AG10803 (cell line): ENCODE data around the gene LRSAM1.

Experiments used
- DNase-seq: peaks from one replicate; pipeline ENCODE4 v3.0.0; 2010; ENCODE audit warnings: low read depth
- H3K4me3 ChIP-seq: 2 replicates; pipeline ENCODE4 v1.5.1; 2011; ENCODE audit warnings: mild to moderate bottlenecking, low read length, control low read depth
- TF ChIP-seq, protein P1 (sequence below): conservative IDR thresholded peaks from 2 replicates; pipeline ENCODE4 v1.5.1; 2011; ENCODE audit warnings: mild to moderate bottlenecking, low read length, control low read depth, inconsistent platforms

Gene LRSAM1

DNA sequence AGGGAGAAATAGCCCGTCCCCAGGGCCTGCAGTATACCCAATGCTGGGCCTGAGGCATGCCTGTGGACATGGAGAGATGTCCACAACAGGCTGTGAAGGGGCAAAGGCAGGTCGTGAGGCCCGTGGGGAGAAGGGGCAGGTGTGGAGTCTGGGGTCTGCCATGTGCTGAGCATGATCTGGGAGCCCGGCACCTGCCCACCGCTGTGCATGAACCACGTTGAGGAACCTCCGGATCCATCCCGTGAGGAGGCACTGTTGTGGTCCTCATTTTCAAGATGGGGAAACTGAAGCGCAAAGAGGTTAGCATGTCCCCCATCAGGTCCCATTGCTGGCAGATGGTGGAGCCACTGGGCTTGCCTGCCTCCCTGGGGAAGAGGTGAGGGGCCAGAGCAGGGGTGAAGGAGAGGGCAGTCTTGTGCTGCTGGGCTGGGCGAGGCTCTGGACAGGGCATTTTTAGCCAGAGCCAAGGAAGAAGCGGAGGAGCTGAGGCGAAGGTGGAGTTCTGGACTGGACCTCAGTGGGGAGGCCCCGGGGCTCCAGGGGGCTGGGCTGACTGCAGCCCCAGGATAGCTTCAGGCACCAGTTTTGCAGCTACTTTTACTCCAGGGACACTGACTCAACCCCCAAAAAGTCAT is 46.5 kb downstream of the LRSAM1 start:
- H3K4me3 ChIP-seq = no peak overlapping the region
- TF ChIP-seq, protein P1, sequence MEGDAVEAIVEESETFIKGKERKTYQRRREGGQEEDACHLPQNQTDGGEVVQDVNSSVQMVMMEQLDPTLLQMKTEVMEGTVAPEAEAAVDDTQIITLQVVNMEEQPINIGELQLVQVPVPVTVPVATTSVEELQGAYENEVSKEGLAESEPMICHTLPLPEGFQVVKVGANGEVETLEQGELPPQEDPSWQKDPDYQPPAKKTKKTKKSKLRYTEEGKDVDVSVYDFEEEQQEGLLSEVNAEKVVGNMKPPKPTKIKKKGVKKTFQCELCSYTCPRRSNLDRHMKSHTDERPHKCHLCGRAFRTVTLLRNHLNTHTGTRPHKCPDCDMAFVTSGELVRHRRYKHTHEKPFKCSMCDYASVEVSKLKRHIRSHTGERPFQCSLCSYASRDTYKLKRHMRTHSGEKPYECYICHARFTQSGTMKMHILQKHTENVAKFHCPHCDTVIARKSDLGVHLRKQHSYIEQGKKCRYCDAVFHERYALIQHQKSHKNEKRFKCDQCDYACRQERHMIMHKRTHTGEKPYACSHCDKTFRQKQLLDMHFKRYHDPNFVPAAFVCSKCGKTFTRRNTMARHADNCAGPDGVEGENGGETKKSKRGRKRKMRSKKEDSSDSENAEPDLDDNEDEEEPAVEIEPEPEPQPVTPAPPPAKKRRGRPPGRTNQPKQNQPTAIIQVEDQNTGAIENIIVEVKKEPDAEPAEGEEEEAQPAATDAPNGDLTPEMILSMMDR = no peak
- DNase-seq = no peak

DNA sequence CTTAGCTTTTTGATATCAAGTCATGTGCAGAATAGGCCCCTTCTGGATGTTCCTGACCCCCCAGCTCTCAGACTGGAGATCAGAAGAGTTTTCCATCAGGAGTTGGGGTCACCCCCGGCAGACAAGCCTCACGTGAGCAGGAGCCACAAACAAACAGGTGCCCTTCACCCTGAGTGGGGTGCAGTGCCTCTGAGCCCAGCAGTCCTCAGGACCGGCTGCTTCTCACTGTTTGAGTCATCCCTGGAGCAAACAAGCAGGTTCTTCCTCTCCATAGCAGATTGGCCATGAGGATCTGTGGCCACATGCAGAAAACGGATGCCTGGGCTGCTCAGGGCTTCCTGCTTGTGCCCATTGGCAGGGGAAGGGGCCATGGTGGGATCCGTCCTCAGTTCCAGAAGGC is 47.0 kb downstream of the LRSAM1 start:
- TF ChIP-seq, protein P1 = no peak
- H3K4me3 ChIP-seq = no peak overlapping the region
- DNase-seq = no peak

DNA sequence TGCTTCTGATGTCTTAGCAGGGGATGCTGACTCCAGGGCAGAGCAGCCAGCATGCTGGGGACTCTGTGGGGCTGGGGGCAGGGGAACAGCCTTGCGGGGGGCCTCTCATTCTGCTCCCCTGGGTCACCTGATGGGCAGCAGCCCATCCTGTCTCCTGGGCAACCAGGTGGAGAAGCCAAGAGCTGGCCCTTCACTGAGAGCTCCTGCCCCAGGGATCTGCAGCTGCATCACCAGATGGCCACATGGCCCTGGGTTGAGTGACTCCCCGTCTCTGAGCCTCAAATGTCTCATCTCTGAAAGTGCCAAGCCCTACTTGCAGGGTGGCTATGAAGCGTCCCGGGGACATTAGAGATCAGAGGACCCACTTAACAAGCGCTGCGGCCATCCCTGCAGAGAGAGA is 49.1 kb downstream of the LRSAM1 start:
- no peak overlapping the region for H3K4me3 ChIP-seq
- TF ChIP-seq, protein P1 = no peak
- DNase-seq = no peak

DNA sequence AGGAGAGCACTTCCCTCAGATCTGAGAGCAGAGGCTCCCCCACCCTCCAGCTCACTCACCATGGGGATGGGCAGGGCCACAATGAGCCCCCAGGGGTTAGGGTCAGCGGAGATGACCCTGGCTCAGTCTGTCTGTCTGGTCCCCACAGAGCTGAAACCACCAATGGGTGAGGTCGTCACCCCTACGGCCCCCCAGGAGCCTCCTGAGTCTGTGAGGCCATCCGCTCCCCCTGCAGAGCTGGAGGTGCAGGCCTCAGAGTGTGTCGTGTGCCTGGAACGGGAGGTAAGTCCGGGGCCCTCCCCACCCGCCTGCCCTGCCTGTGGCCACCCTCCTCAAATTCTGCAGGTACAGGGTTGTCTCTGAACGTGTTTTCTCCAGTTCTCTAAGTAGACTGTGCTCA is 49.6 kb downstream of the LRSAM1 start:
- TF ChIP-seq, protein P1 = no peak
- DNase-seq = no peak
- H3K4me3 ChIP-seq = no peak overlapping the region

DNA sequence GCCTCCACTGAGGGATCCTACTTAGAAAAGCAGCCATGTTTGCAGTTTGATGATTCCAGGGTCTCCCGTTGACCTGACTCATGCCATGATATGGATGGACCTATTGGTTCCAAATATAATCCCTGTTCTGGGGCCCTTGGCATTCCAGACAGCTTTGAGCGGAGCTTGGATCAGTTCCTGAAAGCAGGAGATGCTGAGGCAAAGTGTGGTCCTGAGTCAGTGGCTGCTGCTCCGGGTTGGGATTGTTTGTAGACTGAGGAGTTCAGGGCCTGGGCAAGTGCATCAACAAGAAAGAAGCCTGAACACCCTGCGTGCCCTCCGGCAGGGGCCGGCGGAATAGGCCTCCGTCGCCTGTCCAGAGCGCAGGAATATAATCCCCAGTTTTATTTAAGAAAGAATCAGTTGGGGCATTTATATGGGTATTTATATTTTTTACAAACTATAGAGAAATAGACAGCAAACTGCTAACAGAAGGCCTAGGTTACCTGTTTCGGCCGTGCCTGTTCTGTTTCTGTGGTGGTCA is 50.6 kb downstream of the LRSAM1 start:
- no peak for DNase-seq
- H3K4me3 ChIP-seq = no peak overlapping the region
- TF ChIP-seq, protein P1 = no peak

DNA sequence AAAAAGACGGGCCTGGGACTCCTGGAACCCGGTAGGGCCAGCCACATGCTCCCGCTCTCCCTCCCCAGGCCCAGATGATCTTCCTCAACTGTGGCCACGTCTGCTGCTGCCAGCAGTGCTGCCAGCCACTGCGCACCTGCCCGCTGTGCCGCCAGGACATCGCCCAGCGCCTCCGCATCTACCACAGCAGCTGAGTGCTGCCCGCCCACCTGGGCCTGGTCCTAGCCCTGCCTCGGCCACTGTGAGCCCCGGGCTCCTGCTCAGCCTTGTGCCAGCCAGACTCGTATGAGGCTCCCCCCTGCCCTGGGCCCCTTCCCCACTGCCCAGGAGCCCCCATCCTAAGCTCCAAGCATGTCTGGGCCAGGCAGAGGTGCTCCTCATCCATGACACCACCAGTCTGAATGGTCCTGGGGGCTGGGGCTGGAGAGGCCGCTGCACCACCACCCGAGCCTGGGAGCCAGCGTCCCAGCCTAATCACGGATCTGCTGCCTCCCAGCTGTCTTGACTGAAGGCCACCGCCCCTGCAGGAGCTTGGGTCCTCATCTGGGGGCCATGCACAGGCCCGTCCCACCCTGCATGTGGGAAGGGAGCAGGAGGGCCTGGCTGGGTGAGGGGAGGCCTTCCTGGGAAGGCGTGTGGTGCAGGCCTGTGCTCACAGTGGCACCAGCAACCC is 51.5 kb downstream of the LRSAM1 start:
- no peak overlapping the region for H3K4me3 ChIP-seq
- no peak for DNase-seq
- TF ChIP-seq, protein P1 = no peak

DNA sequence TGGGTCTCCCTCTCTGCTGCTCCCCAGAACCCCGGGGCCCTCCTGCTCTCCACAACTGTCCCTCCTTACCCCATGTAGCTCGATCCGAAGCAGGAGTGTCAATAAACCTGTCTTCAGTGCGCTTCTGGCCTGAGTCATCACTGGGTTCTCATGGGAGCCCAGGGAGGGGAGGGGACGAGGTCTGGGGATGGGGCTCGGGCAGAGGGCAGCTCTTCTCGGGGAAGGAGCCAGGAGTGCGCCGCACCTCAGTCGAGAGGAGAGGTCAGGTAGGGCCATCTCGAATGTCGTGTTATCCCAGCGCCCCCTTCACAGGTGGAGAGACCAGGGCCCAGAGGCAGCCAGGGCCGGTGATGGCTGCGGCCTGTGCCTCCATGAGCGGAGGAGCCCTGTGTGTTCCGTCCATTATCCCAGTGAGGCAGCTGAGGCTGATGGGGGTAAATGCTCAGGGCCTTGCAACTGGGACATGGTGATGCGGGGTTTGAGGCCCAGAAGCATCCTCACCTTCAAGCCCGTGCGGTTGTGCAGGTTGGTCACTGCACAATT is 52.1 kb downstream of the LRSAM1 start:
- no peak overlapping the region for H3K4me3 ChIP-seq
- DNase-seq = no peak
- TF ChIP-seq, protein P1 = no peak
